GM19023 (cell line): ENCODE results near the gene SLC15A4.
"Not testable (repeated sequence)": the region's sequence is repeated elsewhere in the genome, so short reads cannot be mapped to it uniquely, and the experiment has no call there.

Experiments
- ATAC-seq: cut with Tn5 transposase; IDR thresholded peaks from one replicate; pipeline ENCODE4 v1.9.1; 2021; ENCODE audit warnings: mild to moderate bottlenecking, moderate library complexity; ENCODE audit not compliant: unreplicated experiment

Gene SLC15A4

GRCh38 chr12:128823916-128824839 lies at the start of gene SLC15A4:
Gene SLC15A4, minus strand, starts transcription at chr12:128823958. Its CDS starts 15 bp downstream, at chr12:128823943.
- ATAC-seq = peak; percentile 79

- no peak for ATAC-seq
These were observed 48.5 kb upstream of the SLC15A4 start for GRCh38 chr12:128872303-128872702.

- no peak for ATAC-seq
These were observed 47.7 kb upstream of the SLC15A4 start for GRCh38 chr12:128871516-128871892.

- ATAC-seq = no peak
These were observed 43.7 kb upstream of the SLC15A4 start for GRCh38 chr12:128867466-128867865.

GRCh38 chr12:128864516-128865186 lies 40.9 kb upstream of the SLC15A4 start:
- ATAC-seq = no peak

GRCh38 chr12:128863957-128864356 lies 40.2 kb upstream of the SLC15A4 start:
- ATAC-seq = no peak

GRCh38 chr12:128861226-128862016 lies 37.7 kb upstream of the SLC15A4 start:
- no peak for ATAC-seq

GRCh38 chr12:128859311-128859710 lies 35.6 kb upstream of the SLC15A4 start:
- no peak for ATAC-seq

GRCh38 chr12:128857133-128857763 lies 33.5 kb upstream of the SLC15A4 start:
- ATAC-seq = no peak

- ATAC-seq = no peak
These were observed 33.0 kb upstream of the SLC15A4 start for GRCh38 chr12:128856791-128857078.

GRCh38 chr12:128856035-128856790 lies 32.5 kb upstream of the SLC15A4 start:
- ATAC-seq = no peak

- peak; percentile 35 for ATAC-seq
These were observed 29.9 kb upstream of the SLC15A4 start for GRCh38 chr12:128853600-128854197.

GRCh38 chr12:128852885-128853599 lies 29.3 kb upstream of the SLC15A4 start, which contains the start of gene GLT1D1:
Gene GLT1D1, plus strand, starts transcription at chr12:128853478. Its CDS starts 104 bp downstream, at chr12:128853582.
- ATAC-seq = peak; percentile 31

- ATAC-seq = no peak
These were observed 28.4 kb upstream of the SLC15A4 start for GRCh38 chr12:128852026-128852698.

GRCh38 chr12:128851429-128851828 lies 27.7 kb upstream of the SLC15A4 start:
- not testable (repeated sequence) for ATAC-seq

GRCh38 chr12:128850400-128850799 lies 26.6 kb upstream of the SLC15A4 start:
- no peak for ATAC-seq

GRCh38 chr12:128849806-128850205 lies 26.0 kb upstream of the SLC15A4 start:
- ATAC-seq = not testable (repeated sequence)

- ATAC-seq = no peak
These were observed 24.6 kb upstream of the SLC15A4 start for GRCh38 chr12:128848371-128848770.
